A673 (cell line): ENCODE data around the gene HS1BP3. TPM values are rescaled to one million over a fixed set of nuclear protein-coding genes. Genes with fewer than 3 reads are reported as not detected.

Source experiments
- BruUV-seq: library from RNA; stranded (reverse); fragments of 400-500 nt; replicated peaks from 2 replicates; lab custom pipeline; 2021; lab: Mats Ljungman, UMichigan
- CTCF ChIA-PET: fragments of 300-600 bp; sonication (Branson Sonifier 250); formaldehyde crosslinking; loops from one replicate; lab custom pipeline; 2022; ENCODE audit warnings: antibody characterized with exemption; lab: Charles Lee
- POLR2A ChIA-PET: fragments of 300-600 bp; sonication (Branson Sonifier 250); formaldehyde crosslinking; loops from one replicate; lab custom pipeline; 2022; ENCODE audit warnings: antibody characterized with exemption; ENCODE audit not compliant: low non-redundant PET; lab: Charles Lee
- DNase-seq: peaks from one replicate; pipeline ENCODE4 v3.0.0-alpha.2; 2015; ENCODE audit warnings: low spot score
- H3K27ac ChIP-seq: fragments of 200-600 bp; sonication (generic); 2 replicates; pipeline ENCODE4 v1.5.1; 2016; ENCODE audit warnings: mixed run types, low read depth, mild to moderate bottlenecking, mixed read lengths, antibody characterized with exemption, low read length; ENCODE audit not compliant: poor library complexity, severe bottlenecking
- H3K27me3 ChIP-seq: fragments of 200-600 bp; sonication (generic); replicated peaks from 2 replicates; pipeline ENCODE4 v1.6.1; 2017; ENCODE audit warnings: mixed run types, low read depth, mild to moderate bottlenecking, mixed read lengths, antibody characterized with exemption, low read length; ENCODE audit not compliant: insufficient read depth, poor library complexity
- H3K36me3 ChIP-seq: fragments of 200-600 bp; sonication (generic); 2 replicates; pipeline ENCODE4 v1.6.1; 2016; ENCODE audit warnings: mixed run types, mild to moderate bottlenecking, mixed read lengths, antibody characterized with exemption, low read length; ENCODE audit not compliant: insufficient read depth, poor library complexity, severe bottlenecking
- H3K4me1 ChIP-seq: fragments of 200-600 bp; sonication (generic); 2 replicates; pipeline ENCODE4 v1.6.1; 2017; ENCODE audit warnings: mixed run types, mild to moderate bottlenecking, mixed read lengths, antibody characterized with exemption, low read length; ENCODE audit not compliant: insufficient read depth, poor library complexity, severe bottlenecking
- H3K4me3 ChIP-seq: fragments of 200-600 bp; sonication (generic); 2 replicates; pipeline ENCODE4 v1.5.1; 2016; ENCODE audit warnings: low read depth, mixed run types, mild to moderate bottlenecking, mixed read lengths, low read length; ENCODE audit not compliant: poor library complexity, severe bottlenecking
- H3K9me3 ChIP-seq: fragments of 200-600 bp; sonication (generic); 2 replicates; pipeline ENCODE4 v1.6.1; 2016; ENCODE audit warnings: mixed run types, low read depth, mild to moderate bottlenecking, mixed read lengths, antibody characterized with exemption, low read length; ENCODE audit not compliant: poor library complexity, severe bottlenecking
- CTCF ChIP-seq: fragments of 300-800, 200-600 bp; sonication (generic); conservative IDR thresholded peaks from 2 replicates; pipeline ENCODE4 v1.5.1; 2017; ENCODE audit warnings: low read depth, mild to moderate bottlenecking, antibody characterized with exemption, low read length, moderate library complexity, mixed read lengths
- EZH2 ChIP-seq: fragments of 200-600 bp; sonication (generic); IDR thresholded peaks from 2 replicates; pipeline ENCODE4 v1.6.1; 2017; ENCODE audit warnings: borderline replicate concordance, low read depth, mild to moderate bottlenecking, mixed read lengths, antibody characterized with exemption, low read length; ENCODE audit not compliant: poor library complexity, severe bottlenecking
- intact Hi-C: fragments of 100-400 bp; cut with micrococcal nuclease; formaldehyde crosslinking; loops from one replicate; pipeline ENCODE4 v1.10.0; 2022; ENCODE audit not compliant: unreplicated experiment
- total RNA-seq: library from RNA; stranded (reverse); gene quantifications from 2 replicates; pipeline ENCODE4 v1.2.3, GENCODE V29; 2021

HS1BP3 gene
- total RNA-seq, 1 experiment from 2014 or later: 12.6 TPM

DNA sequence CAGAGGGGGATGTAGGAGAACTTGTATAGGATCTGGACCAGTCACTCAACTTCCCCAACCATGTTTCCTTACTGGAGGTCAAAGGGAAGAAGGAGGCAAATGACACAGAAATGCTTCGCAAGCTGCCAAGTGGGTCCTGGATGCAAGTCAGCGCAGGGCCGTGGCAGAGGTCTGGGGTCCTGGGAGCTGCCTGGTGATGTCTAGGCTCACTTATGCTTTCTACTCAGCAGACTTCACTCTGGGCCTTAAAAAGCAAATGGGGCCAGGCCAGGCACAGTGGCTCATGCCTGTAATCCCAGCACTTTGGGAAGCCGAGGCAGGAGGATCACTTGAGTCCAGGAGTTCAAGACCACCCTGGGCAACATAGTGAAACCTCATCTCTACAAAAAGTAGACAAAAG, 19.9 kb downstream of the HS1BP3 start:
- no TSS peak for BruUV-seq
- TF ChIP-seq CTCF (no peak), EZH2 (no peak)
- POLR2A ChIA-PET: no interaction called here
- Histone ChIP-seq H3K4me1 (peaks cover 12% of the 10 kb centered on the region), H3K27ac (no peak overlapping the region), H3K27me3 (no peaks in the 10 kb centered on the region), H3K4me3 (no peak overlapping the region), H3K36me3 (no peaks in the 10 kb centered on the region), H3K9me3 (no peaks in the 10 kb centered on the region)
- intact Hi-C loops: no loop called here
- CTCF ChIA-PET: no interaction called here
- DNase-seq: no peak

GRCh38 chr2:20629581-20630171, 21.2 kb downstream of the HS1BP3 start:
- Histone ChIP-seq H3K27me3 (no peaks in the 10 kb centered on the region), H3K4me3 (no peak overlapping the region), H3K27ac (no peak overlapping the region), H3K4me1 (peaks cover 12% of the 10 kb centered on the region), H3K36me3 (no peaks in the 10 kb centered on the region), H3K9me3 (no peaks in the 10 kb centered on the region)
- DNase-seq: peak; percentile 86
- intact Hi-C loops: no loop called here
- ChIA-PET POLR2A (interaction anchor here (1.5 kb wide), 1 partner anchor 183 kb away, joined by 8 read pairs; the partner anchor contains the start of gene RHOB), CTCF (interaction anchor here (0.6 kb wide), 1 partner anchor 186 kb away, joined by 9 read pairs; no protein-coding TSS in a partner anchor)
- no peak for TF ChIP-seq EZH2
- TF ChIP-seq CTCF: no peak
- no TSS peak for BruUV-seq

GRCh38 chr2:20629181-20629580, 21.7 kb downstream of the HS1BP3 start:
- Histone ChIP-seq H3K27ac (no peak overlapping the region), H3K9me3 (no peaks in the 10 kb centered on the region), H3K36me3 (no peaks in the 10 kb centered on the region), H3K27me3 (no peaks in the 10 kb centered on the region), H3K4me3 (no peak overlapping the region), H3K4me1 (peaks cover 12% of the 10 kb centered on the region)
- no TSS peak for BruUV-seq
- intact Hi-C loops: no loop called here
- TF ChIP-seq EZH2 (no peak), CTCF (no peak)
- ChIA-PET POLR2A (interaction anchor here (1.5 kb wide), 1 partner anchor 182 kb away, joined by 8 read pairs; the partner anchor contains the start of gene RHOB), CTCF (no interaction called here)
- no peak for DNase-seq
